ENCODE results near the gene AGPAT4. TPM values are rescaled to one million over a fixed set of nuclear protein-coding genes. Genes with fewer than 3 reads are reported as not detected.

Gene AGPAT4
- total and polyA plus RNA-seq, 8 donors: 12.4 to 19.4 (median 15.7) TPM

DNA sequence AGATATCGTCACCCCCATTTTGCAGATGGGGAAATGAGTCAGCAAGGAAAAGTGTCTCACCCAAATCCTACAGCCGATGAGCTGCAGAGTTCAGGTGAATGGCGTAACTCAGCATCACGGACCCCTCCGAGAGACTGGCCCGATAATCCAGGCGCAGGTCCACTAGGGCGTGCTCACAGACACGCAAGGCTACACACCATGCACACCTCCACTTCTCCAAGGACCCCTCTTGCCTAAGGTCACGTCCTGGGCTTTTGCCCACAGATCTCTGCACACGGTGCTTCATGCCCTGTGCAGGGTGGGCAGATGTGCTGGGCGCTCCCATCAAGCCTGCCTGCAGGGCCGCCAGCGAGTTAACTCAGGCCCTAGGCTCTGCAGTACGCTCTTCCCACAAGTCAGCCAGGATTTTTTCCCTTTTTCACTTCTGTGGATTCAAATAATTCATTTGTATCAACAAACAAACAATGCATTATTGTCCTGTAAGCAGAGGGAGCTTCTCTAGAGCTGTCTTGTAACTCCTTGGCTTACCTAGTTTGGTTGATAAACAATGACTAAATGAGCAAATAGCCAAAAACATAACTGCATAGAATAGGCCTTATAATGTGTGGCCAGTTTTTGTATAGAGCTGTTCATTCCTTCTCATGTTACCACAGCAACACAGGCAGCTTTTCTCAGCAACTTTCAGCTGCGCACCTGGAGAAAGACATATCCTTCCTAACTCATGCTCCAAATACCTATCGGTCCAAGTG, 139.1 kb downstream of the AGPAT4 start:
- no peaks in the 10 kb centered on the region for H3K27me3 ChIP-seq
- H3K4me1 ChIP-seq: no peaks in the 10 kb centered on the region
- H3K9me3 ChIP-seq: no peaks in the 10 kb centered on the region
- no peak for ATAC-seq
- intact Hi-C loops (cut with DNase I): no loop called here
- no peak overlapping the region for H3K4me3 ChIP-seq
- H3K27ac ChIP-seq: no peak overlapping the region
- TF ChIP-seq, protein P1, sequence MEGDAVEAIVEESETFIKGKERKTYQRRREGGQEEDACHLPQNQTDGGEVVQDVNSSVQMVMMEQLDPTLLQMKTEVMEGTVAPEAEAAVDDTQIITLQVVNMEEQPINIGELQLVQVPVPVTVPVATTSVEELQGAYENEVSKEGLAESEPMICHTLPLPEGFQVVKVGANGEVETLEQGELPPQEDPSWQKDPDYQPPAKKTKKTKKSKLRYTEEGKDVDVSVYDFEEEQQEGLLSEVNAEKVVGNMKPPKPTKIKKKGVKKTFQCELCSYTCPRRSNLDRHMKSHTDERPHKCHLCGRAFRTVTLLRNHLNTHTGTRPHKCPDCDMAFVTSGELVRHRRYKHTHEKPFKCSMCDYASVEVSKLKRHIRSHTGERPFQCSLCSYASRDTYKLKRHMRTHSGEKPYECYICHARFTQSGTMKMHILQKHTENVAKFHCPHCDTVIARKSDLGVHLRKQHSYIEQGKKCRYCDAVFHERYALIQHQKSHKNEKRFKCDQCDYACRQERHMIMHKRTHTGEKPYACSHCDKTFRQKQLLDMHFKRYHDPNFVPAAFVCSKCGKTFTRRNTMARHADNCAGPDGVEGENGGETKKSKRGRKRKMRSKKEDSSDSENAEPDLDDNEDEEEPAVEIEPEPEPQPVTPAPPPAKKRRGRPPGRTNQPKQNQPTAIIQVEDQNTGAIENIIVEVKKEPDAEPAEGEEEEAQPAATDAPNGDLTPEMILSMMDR (IDR thresholded peaks at IDR 0.05): no peak
- peaks cover 0 to 55% of the 10 kb centered on the region in 2 donors for H3K36me3 ChIP-seq
- DNase-seq: no peak

DNA sequence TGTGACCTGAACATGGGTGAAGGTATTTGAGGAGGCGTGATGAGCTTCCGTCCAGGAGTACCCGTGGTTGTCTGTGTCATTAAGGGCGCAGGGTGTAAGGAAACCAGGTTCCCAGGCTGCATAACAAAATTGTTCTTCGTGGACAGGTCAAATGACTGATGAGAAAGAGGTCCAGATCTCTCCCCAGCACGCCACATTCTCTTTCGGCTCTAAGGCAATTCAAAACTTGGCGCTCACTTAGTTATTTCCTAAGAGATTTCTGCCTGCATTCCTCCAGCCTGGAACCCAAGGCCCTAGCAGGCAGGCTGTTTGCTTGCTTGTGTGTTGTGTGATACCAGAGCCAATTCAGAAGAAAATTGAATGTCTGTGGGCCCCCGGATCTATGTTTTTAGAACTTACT, 139.9 kb downstream of the AGPAT4 start:
- Histone ChIP-seq H3K4me1 (no peaks in the 10 kb centered on the region), H3K4me3 (no peak overlapping the region), H3K27me3 (no peaks in the 10 kb centered on the region), H3K36me3 (peaks cover 0 to 51% of the 10 kb centered on the region in 2 donors), H3K9me3 (no peaks in the 10 kb centered on the region), H3K27ac (no peak overlapping the region)
- intact Hi-C loops (cut with DNase I): no loop called here
- DNase-seq (peak in 2 of 4 donors; percentile 10 to 20), ATAC-seq (no peak)
- TF ChIP-seq, protein P1 (IDR thresholded peaks at IDR 0.05): no peak

DNA sequence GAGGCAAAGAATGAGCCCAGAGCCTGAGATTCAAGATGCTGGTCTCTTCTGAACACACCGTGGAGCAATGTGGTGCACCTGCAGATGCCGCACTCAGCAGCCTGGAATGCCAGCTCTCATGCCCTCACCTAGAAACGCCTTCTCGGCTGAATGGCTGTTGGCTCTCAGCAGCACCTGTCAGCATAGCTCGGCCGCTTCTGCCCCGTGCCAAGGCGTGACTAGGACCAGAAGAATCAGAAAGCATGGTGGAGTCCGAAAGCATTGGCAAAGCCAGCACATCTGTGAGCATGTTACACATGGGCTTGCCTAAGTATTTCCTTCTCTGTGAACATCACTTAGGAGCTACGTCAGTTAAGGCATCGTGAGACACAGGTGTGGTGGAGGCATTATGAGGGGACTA, 141.5 kb downstream of the AGPAT4 start:
- Histone ChIP-seq H3K27me3 (no peaks in the 10 kb centered on the region), H3K9me3 (no peaks in the 10 kb centered on the region), H3K27ac (no peak overlapping the region), H3K36me3 (peaks cover 0 to 38% of the 10 kb centered on the region in 2 donors), H3K4me1 (no peaks in the 10 kb centered on the region), H3K4me3 (no peak overlapping the region)
- no peak for DNase-seq
- TF ChIP-seq, protein P1 (IDR thresholded peaks at IDR 0.05): no peak
- intact Hi-C loops (cut with DNase I): no loop called here
- no peak for ATAC-seq

DNA sequence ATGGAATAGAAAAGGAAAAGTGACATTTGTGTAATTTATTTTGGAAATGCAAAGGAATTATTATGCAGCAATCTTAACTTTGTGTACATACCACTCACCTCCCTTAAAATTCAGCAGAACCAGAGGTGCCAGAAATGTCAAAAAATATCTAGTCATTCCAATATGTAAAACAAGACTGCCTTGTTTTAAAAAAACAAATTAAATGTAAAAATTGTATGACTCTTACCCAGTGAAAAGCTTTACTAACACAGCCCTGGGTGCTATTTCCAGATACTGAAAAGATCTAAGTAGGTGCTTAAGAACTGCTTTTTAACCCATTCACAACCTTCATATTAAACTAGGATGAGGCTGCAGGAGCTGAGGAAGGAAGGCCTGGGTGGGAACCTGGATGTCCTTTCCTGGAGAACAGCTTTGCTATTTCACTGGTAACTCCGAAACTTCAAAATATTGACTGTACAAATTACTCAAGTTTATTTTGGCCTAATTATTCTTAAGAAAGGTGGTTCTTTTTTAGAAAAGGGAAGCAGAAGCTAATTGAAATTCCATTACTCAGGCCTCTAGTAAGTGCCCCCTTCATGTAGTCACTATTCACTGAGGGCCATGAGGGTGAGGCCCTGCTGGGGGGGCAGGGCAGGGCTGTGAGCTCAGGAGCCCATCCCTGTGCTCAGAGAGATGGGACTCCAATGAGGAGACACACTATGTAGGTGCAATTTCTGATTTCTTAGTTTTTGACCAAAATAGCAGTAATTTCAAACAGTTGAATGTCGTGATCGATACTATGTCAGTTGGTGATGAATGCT, 142.7 kb downstream of the AGPAT4 start:
- Histone ChIP-seq H3K27ac (no peak overlapping the region), H3K9me3 (no peaks in the 10 kb centered on the region)
- TF ChIP-seq, protein P1 (IDR thresholded peaks at IDR 0.05): no peak

DNA sequence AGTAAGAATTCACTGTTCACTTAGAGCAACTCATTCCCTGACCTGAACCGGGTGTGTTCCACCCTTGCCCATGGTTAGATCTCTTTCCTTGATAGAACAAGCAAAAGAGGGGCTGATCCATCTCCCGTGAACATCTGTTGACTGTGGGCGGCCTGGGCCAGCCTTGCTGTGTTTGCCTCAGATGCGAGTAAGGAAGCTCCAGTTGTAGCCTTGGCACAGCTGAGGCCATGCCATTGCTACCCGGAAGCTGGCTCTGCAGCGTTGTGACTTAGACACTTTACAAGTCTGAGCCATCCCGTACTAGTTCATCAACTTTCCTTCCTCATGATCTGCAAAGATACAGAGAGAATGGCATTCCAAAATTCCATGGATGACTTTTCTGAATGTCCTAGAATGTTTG, 143.3 kb downstream of the AGPAT4 start:
- H3K4me1 ChIP-seq: no peaks in the 10 kb centered on the region
- H3K36me3 ChIP-seq: peaks cover 0 to 27% of the 10 kb centered on the region in 2 donors
- ATAC-seq (no peak), DNase-seq (no peak)
- no peak overlapping the region for H3K4me3 ChIP-seq
- H3K27ac ChIP-seq: no peak overlapping the region
- H3K27me3 ChIP-seq: no peaks in the 10 kb centered on the region
- intact Hi-C loops (cut with DNase I): no loop called here
- no peaks in the 10 kb centered on the region for H3K9me3 ChIP-seq
- TF ChIP-seq, protein P1 (IDR thresholded peaks at IDR 0.05): no peak

More for the DNA sequence above, 142.7 kb downstream of the AGPAT4 start:
- no peak for DNase-seq
- Histone ChIP-seq H3K27me3 (no peaks in the 10 kb centered on the region), H3K36me3 (peaks cover 0 to 34% of the 10 kb centered on the region in 2 donors), H3K4me1 (no peaks in the 10 kb centered on the region), H3K4me3 (no peak overlapping the region)
- intact Hi-C loops (cut with DNase I): no loop called here
- no peak for ATAC-seq

Data from left lung (tissue), 10 donors.